Panc1 (cell line): Measurements from ENCODE around the gene CTCFL. TPM values are rescaled to one million over a fixed set of nuclear protein-coding genes. Genes with fewer than 3 reads are reported as not detected.

Source experiments
- ATAC-seq: fragments of 200-7000 bp; cut with Tn5 transposase; 2 replicates; pipeline ENCODE4 v1.9.1; 2020; ENCODE audit warnings: mild to moderate bottlenecking, moderate library complexity
- BruUV-seq: library from RNA; stranded (reverse); fragments of 400-500 nt; replicated peaks from 2 replicates; lab custom pipeline; 2021; lab: Mats Ljungman, UMichigan
- CTCF ChIA-PET: fragments of 300-600 bp; sonication (Branson Sonifier 250); formaldehyde crosslinking; loops from one replicate; lab custom pipeline; 2022; ENCODE audit warnings: antibody characterized with exemption; lab: Charles Lee
- POLR2A ChIA-PET: fragments of 300-600 bp; sonication (Branson Sonifier 250); formaldehyde crosslinking; loops from one replicate; lab custom pipeline; 2022; ENCODE audit warnings: antibody characterized with exemption; lab: Charles Lee
- DNase-seq: peaks from one replicate; pipeline ENCODE4 v3.0.0-alpha.2; 2010; ENCODE audit warnings: low read depth, low spot score
- H3K27ac ChIP-seq: 2 replicates; pipeline ENCODE4 v1.5.1; 2011; ENCODE audit warnings: mild to moderate bottlenecking, low read length, inconsistent platforms
- H3K27me3 ChIP-seq: fragments of 200-500 bp; sonication (Bioruptor generic); 2 replicates; pipeline ENCODE4 v1.6.0; 2014; ENCODE audit warnings: low read length, inconsistent platforms; ENCODE audit not compliant: control insufficient read depth, insufficient read depth
- H3K36me3 ChIP-seq: fragments of 200-500 bp; sonication (Bioruptor generic); 2 replicates; pipeline ENCODE4 v1.5.1; 2014; ENCODE audit warnings: inconsistent platforms, mild to moderate bottlenecking, low read length, moderate library complexity; ENCODE audit not compliant: control insufficient read depth, insufficient read depth
- H3K4me1 ChIP-seq: 2 replicates; pipeline ENCODE4 v1.5.1; 2011; ENCODE audit warnings: inconsistent platforms, mild to moderate bottlenecking, low read length, moderate library complexity; ENCODE audit not compliant: control insufficient read depth, insufficient read depth
- H3K4me3 ChIP-seq, 2 experiments: 2 replicates each; pipeline ENCODE4 v1.5.1; 2011 to 2012; ENCODE audit warnings: low read depth in 2 of 2, low read length in 2 of 2, mild to moderate bottlenecking in 2 of 2, inconsistent platforms in 1 of 2, moderate library complexity in 1 of 2
- H3K9me3 ChIP-seq: fragments of 200-500 bp; sonication (Bioruptor generic); 2 replicates; pipeline ENCODE4 v1.5.1; 2014; ENCODE audit warnings: low read depth, mild to moderate bottlenecking, inconsistent platforms, low read length, moderate library complexity; ENCODE audit not compliant: control insufficient read depth, insufficient read depth
- CTCF ChIP-seq: fragments of 450-650 bp; IDR thresholded peaks from 2 replicates; pipeline ENCODE4 v1.5.1; 2017; ENCODE audit warnings: mild to moderate bottlenecking
- POLR2AphosphoS5 ChIP-seq: IDR thresholded peaks from 2 replicates; pipeline ENCODE4 v1.6.1; 2012; ENCODE audit warnings: mild to moderate bottlenecking, low read depth, low read length, moderate library complexity
- REST ChIP-seq, 2 experiments: IDR thresholded peaks; 2 replicates each; pipeline ENCODE4 v1.6.1; 2011 to 2012; ENCODE audit warnings: low read depth in 2 of 2, control low read depth in 1 of 2, low read length in 1 of 2, mild to moderate bottlenecking in 1 of 2, moderate library complexity in 1 of 2; ENCODE audit not compliant: insufficient read depth in 1 of 2
- SIN3A ChIP-seq: IDR thresholded peaks from 2 replicates; pipeline ENCODE4 v1.6.1; 2012; ENCODE audit warnings: low read depth, mild to moderate bottlenecking, low read length, moderate library complexity, borderline replicate concordance; ENCODE audit not compliant: insufficient read depth
- TCF7L2 ChIP-seq: IDR thresholded peaks from 2 replicates; pipeline ENCODE4 v1.6.1; 2011; ENCODE audit warnings: mild to moderate bottlenecking, low read depth, low read length, inconsistent platforms
- in situ Hi-C: cut with HindIII; loops from 2 replicates; pipeline ENCODE4 v1.10.0; 2016; ENCODE audit warnings: low sequenced_read_pairs, low pct_unique_long_range_greater_than_20kb
- intact Hi-C: fragments of 100-400 bp; cut with micrococcal nuclease; formaldehyde crosslinking; loops from one replicate; pipeline ENCODE4 v1.10.0; 2022; ENCODE audit not compliant: unreplicated experiment
- total RNA-seq: library from RNA; stranded (reverse); gene quantifications from one replicate; pipeline ENCODE4 v1.2.1, GENCODE V29; 2021; ENCODE audit not compliant: unreplicated experiment

Gene CTCFL
- total RNA-seq, 1 experiment from 2014 or later = 0.05 TPM

- in situ Hi-C loops = no loop called here
- ATAC-seq (no peak), DNase-seq (no peak)
- Histone ChIP-seq H3K27me3 (no peaks in the 10 kb centered on the region), H3K27ac (no peak overlapping the region), H3K9me3 (no peaks in the 10 kb centered on the region), H3K4me1 (no peaks in the 10 kb centered on the region), H3K4me3 (no peak overlapping the region), H3K36me3 (no peaks in the 10 kb centered on the region)
- no peak for TF ChIP-seq REST (IDR thresholded peaks at IDR 0.05; ENCODE audit: insufficient read depth in 1 of 2, low read depth in 2 of 2, low read length in 1 of 2)
- TF ChIP-seq TCF7L2 = no peak
- no peak for TF ChIP-seq SIN3A
- TF ChIP-seq CTCF = no peak
- no peak for TF ChIP-seq POLR2AphosphoS5
- BruUV-seq = no TSS peak
- ChIA-PET CTCF (no interaction called here), POLR2A (no interaction called here)
- intact Hi-C loops = loop anchor here (5.0 kb wide), 1 partner anchor 694 kb away; no protein-coding TSS in a partner anchor
Observed at GRCh38 chr20:57517904-57518303, 7.0 kb downstream of the CTCFL start.

GRCh38 chr20:57514273-57514751 lies 10.6 kb downstream of the CTCFL start:
- no peaks in the 10 kb centered on the region for H3K9me3 ChIP-seq
- intact Hi-C loops = no loop called here
- no peak overlapping the region for H3K27ac ChIP-seq
- ChIA-PET CTCF (no interaction called here), POLR2A (no interaction called here)
- no peaks in the 10 kb centered on the region for H3K27me3 ChIP-seq
- BruUV-seq = no TSS peak
- no peak overlapping the region for H3K4me3 ChIP-seq
- peak; percentile 80 for ATAC-seq
- no peak for TF ChIP-seq SIN3A
- TF ChIP-seq CTCF = peak; percentile 84
- no peak for TF ChIP-seq REST (IDR thresholded peaks at IDR 0.05; ENCODE audit: insufficient read depth in 1 of 2, low read depth in 2 of 2, low read length in 1 of 2)
- DNase-seq = peak; percentile 27
- no peaks in the 10 kb centered on the region for H3K36me3 ChIP-seq
- in situ Hi-C loops = no loop called here
- no peaks in the 10 kb centered on the region for H3K4me1 ChIP-seq
